HG02759 (cell line): Measurements from ENCODE around the gene PRKAG2.
"Not testable (repeated sequence)": the region's sequence is repeated elsewhere in the genome, so short reads cannot be mapped to it uniquely, and the experiment has no call there.

Experiments used
- ATAC-seq: cut with Tn5 transposase; IDR thresholded peaks from one replicate; pipeline ENCODE4 v1.9.1; 2021; ENCODE audit warnings: mild to moderate bottlenecking, moderate library complexity; ENCODE audit not compliant: unreplicated experiment

Gene PRKAG2

GRCh38 chr7:151790830-151791620 is 85.9 kb downstream of the PRKAG2 start:
- no peak for ATAC-seq

GRCh38 chr7:151790095-151790829 is 86.7 kb downstream of the PRKAG2 start:
- no peak for ATAC-seq

- no peak for ATAC-seq
Observed at GRCh38 chr7:151789380-151789947, 87.5 kb downstream of the PRKAG2 start.

GRCh38 chr7:151787348-151787747 is 89.6 kb downstream of the PRKAG2 start:
- no peak for ATAC-seq

GRCh38 chr7:151786936-151787335 is 90.0 kb downstream of the PRKAG2 start:
- no peak for ATAC-seq

- ATAC-seq: no peak
Observed at GRCh38 chr7:151786241-151786640, 90.7 kb downstream of the PRKAG2 start.

GRCh38 chr7:151785681-151785965 is 91.3 kb downstream of the PRKAG2 start:
- no peak for ATAC-seq

- ATAC-seq: no peak
Observed at GRCh38 chr7:151784853-151785680, 91.8 kb downstream of the PRKAG2 start.

- ATAC-seq: no peak
Observed at GRCh38 chr7:151783958-151784575, 92.8 kb downstream of the PRKAG2 start.

- peak; percentile 90 for ATAC-seq
Observed at GRCh38 chr7:151782598-151783448, 94.1 kb downstream of the PRKAG2 start.

GRCh38 chr7:151782256-151782597 is 94.7 kb downstream of the PRKAG2 start:
- not testable (repeated sequence) for ATAC-seq

GRCh38 chr7:151781161-151781845 is 95.6 kb downstream of the PRKAG2 start:
- ATAC-seq: no peak

- ATAC-seq: no peak
Observed at GRCh38 chr7:151780631-151781030, 96.3 kb downstream of the PRKAG2 start.

GRCh38 chr7:151779678-151780077 is 97.2 kb downstream of the PRKAG2 start:
- no peak for ATAC-seq

GRCh38 chr7:151779255-151779654 is 97.7 kb downstream of the PRKAG2 start:
- no peak for ATAC-seq

GRCh38 chr7:151777908-151778670 is 98.8 kb downstream of the PRKAG2 start:
- no peak for ATAC-seq

- ATAC-seq: no peak
Observed at GRCh38 chr7:151777495-151777880, 99.4 kb downstream of the PRKAG2 start.

- ATAC-seq: no peak
Observed at GRCh38 chr7:151776876-151777494, 99.9 kb downstream of the PRKAG2 start.
